Neutrophil (primary cell): ENCODE results near the gene MBNL1.
A peak's percentile ranks its signal among the peaks of the same experiment; 100 is the strongest.

Experiments
- H3K27ac ChIP-seq: fragments of 200-600 bp; sonication (generic); 2 replicates; pipeline ENCODE4 v1.5.1; 2016; ENCODE audit warnings: mild to moderate bottlenecking, moderate library complexity
- H3K27me3 ChIP-seq: fragments of 200-600 bp; sonication (generic); 2 replicates; pipeline ENCODE4 v1.6.0; 2016; ENCODE audit warnings: mild to moderate bottlenecking
- H3K36me3 ChIP-seq: fragments of 200-600 bp; sonication (generic); 2 replicates; pipeline ENCODE4 v1.5.1; 2017
- H3K4me1 ChIP-seq, 2 experiments: fragments of 200-600 bp in 1 of 2; sonication (generic) in 1 of 2; 1 replicate in 1 of 2; 2 replicates in 1 of 2; pipeline versions ENCODE4 v1.5.1 to v1.6.1; 2013 to 2016; ENCODE audit warnings: low read depth in 1 of 2, low read length in 1 of 2, mild to moderate bottlenecking in 1 of 2, moderate library complexity in 1 of 2; ENCODE audit not compliant: control insufficient read depth in 1 of 2, insufficient read depth in 1 of 2
- H3K4me3 ChIP-seq, 2 experiments: fragments of 200-600 bp in 1 of 2; sonication (generic) in 1 of 2; 1 replicate in 1 of 2; 2 replicates in 1 of 2; pipeline ENCODE4 v1.5.1; 2013 to 2016; ENCODE audit warnings: low read depth in 1 of 2, low read length in 1 of 2, mild to moderate bottlenecking in 1 of 2, moderate library complexity in 1 of 2
- H3K9me3 ChIP-seq: fragments of 200-600 bp; sonication (generic); 2 replicates; pipeline ENCODE4 v1.5.1; 2016
- TF ChIP-seq, protein P1 (sequence below): fragments of 200-600 bp; sonication (generic); IDR thresholded peaks from 2 replicates; pipeline ENCODE4 v1.5.1; 2016; ENCODE audit warnings: antibody characterized with exemption

The MBNL1 gene

GRCh38 chr3:152403632-152404066 is 134.9 kb downstream of the MBNL1 start:
- H3K4me1 ChIP-seq = peaks cover 63 to 66% of the 10 kb centered on the region in 2 experiments
- no peaks in the 10 kb centered on the region for H3K9me3 ChIP-seq
- H3K36me3 ChIP-seq = no peaks in the 10 kb centered on the region
- peak overlapping the region; percentile 94 for H3K27ac ChIP-seq
- TF ChIP-seq, protein P1, sequence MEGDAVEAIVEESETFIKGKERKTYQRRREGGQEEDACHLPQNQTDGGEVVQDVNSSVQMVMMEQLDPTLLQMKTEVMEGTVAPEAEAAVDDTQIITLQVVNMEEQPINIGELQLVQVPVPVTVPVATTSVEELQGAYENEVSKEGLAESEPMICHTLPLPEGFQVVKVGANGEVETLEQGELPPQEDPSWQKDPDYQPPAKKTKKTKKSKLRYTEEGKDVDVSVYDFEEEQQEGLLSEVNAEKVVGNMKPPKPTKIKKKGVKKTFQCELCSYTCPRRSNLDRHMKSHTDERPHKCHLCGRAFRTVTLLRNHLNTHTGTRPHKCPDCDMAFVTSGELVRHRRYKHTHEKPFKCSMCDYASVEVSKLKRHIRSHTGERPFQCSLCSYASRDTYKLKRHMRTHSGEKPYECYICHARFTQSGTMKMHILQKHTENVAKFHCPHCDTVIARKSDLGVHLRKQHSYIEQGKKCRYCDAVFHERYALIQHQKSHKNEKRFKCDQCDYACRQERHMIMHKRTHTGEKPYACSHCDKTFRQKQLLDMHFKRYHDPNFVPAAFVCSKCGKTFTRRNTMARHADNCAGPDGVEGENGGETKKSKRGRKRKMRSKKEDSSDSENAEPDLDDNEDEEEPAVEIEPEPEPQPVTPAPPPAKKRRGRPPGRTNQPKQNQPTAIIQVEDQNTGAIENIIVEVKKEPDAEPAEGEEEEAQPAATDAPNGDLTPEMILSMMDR = peak; percentile 32
- H3K4me3 ChIP-seq = peak overlapping the region; percentile 33 to 36
- no peaks in the 10 kb centered on the region for H3K27me3 ChIP-seq

GRCh38 chr3:152404976-152405375 is 136.2 kb downstream of the MBNL1 start:
- no peaks in the 10 kb centered on the region for H3K36me3 ChIP-seq
- H3K4me1 ChIP-seq = peaks cover 49 to 53% of the 10 kb centered on the region in 2 experiments
- H3K4me3 ChIP-seq = no peak overlapping the region
- H3K27ac ChIP-seq = peak overlapping the region; percentile 94
- H3K9me3 ChIP-seq = no peaks in the 10 kb centered on the region
- no peaks in the 10 kb centered on the region for H3K27me3 ChIP-seq
- TF ChIP-seq, protein P1 = no peak

DNA sequence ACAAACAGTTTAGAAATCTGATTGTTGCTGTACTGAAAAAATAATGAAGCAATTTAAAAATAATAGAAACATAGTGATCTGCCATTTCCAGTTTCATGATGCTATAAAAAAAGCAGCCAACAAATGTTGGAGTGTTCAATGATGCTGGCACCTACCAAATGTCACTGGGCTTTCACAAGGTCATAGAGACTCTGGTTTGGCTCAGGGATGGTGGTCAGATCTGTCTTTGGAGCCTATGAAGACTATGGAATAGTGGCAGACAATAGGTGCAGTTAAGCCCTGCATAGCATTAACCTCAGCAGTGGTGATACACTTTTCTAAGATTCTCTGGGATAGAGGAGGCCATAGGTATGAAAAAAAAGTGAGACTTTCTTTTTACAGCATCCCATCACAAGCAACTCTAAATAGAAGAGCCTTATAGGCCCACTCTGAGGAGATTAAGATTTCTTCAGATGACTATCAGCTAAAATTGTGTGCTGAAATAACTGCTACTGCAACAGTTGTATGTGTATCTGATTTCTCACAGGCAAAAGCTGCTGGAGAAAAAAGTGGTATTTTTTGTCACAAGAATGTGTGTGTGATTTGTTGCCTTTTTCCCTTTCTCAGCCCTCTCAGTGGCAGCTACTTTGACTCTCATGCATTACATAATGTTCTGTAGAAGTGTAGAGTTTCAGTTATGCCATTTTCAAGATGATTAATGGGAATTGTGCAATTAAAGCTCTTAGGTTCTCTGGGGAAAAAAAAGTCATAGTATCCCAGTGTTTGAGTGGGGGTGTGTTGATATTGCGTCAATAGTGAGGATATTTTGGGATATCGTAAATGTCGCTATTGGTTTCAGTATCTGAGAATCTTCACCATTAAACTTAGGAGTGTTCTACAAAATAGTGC is 137.4 kb downstream of the MBNL1 start:
- Histone ChIP-seq H3K27ac (peak overlapping the region; percentile 94), H3K4me1 (peaks cover 48 to 52% of the 10 kb centered on the region in 2 experiments), H3K36me3 (no peaks in the 10 kb centered on the region), H3K9me3 (no peaks in the 10 kb centered on the region), H3K4me3 (no peak overlapping the region), H3K27me3 (no peaks in the 10 kb centered on the region)
- TF ChIP-seq, protein P1 = no peak

DNA sequence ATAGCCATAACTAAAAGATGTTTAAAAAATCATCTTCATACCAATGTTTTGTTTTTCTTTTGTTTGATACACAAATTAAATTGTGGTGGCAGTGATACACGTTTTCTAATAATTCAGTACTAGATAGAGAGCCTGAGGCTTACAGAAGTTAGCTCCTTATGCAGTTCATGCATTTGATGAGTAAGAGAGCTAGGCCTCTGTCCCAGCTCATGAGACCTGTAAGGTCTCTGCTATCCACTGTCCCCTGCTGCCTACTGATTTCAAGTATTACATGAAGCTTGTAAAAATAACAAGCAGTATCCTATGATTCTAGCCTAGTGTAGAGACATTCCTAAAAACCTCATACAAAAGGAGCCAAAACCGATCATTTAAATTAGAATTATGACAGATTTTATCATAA is 144.5 kb downstream of the MBNL1 start:
- H3K36me3 ChIP-seq = peaks cover 20% of the 10 kb centered on the region
- TF ChIP-seq, protein P1 = no peak
- H3K4me3 ChIP-seq = no peak overlapping the region
- H3K9me3 ChIP-seq = no peaks in the 10 kb centered on the region
- H3K4me1 ChIP-seq = no peaks in the 10 kb centered on the region
- H3K27ac ChIP-seq = peak overlapping the region; percentile 49
- H3K27me3 ChIP-seq = no peaks in the 10 kb centered on the region

DNA sequence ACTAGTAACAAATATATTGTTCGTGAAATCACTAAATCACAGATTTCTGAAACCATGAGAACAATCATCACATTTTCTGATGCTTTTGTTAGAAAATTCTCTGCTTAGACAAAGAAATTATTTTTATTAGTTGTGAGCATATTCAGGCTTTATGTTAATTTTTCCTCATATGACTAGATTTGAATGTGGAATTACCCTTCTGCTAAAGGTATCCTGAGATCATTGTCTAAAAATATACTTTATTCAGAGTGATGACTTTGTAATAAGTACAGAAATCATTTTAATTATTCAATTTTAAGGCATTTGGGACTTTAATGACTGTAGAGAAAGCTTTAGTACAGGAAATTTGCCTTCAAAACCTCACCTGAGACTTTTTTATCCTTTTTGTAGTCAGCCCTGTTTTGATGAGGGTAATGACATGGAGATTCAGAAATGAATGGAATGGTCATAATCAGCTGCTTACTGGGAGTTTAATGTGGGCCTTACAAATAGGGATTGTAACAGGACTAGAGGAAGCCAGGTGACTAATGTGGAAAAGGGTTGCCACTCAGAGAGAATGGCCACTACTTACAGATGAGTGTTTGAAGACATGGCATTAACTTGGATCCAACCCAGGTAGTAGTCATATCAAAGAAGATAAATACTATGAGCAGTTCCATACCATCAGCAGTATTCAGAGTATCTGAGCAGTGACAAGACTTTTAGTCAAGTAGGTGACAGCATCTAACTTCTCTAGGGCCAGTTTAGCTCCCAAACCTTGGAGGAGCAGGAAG is 148.3 kb downstream of the MBNL1 start:
- no peaks in the 10 kb centered on the region for H3K9me3 ChIP-seq
- H3K36me3 ChIP-seq = peaks cover 51% of the 10 kb centered on the region
- H3K27ac ChIP-seq = peak overlapping the region; percentile 60
- TF ChIP-seq, protein P1 = no peak
- no peaks in the 10 kb centered on the region for H3K27me3 ChIP-seq
- no peak overlapping the region for H3K4me3 ChIP-seq
- no peaks in the 10 kb centered on the region for H3K4me1 ChIP-seq
